SK-N-SH (cell line): Measurements from ENCODE around the gene SRD5A1. TPM values are rescaled to one million over a fixed set of nuclear protein-coding genes. Genes with fewer than 3 reads are reported as not detected.

Experiments used
- CTCF ChIA-PET: fragments of 300-600, 350-600 bp; formaldehyde crosslinking; extraction: SDS; loops from one replicate; lab custom pipeline; 2021; lab: Yijun Ruan, JAX
- POLR2A ChIA-PET: fragments of 350-600 bp; sonication (Branson Sonifier 250); formaldehyde crosslinking; extraction: SDS; loops from one replicate; lab custom pipeline; 2020; ENCODE audit warnings: antibody characterized with exemption, inconsistent platforms; lab: Yijun Ruan, JAX
- DNase-seq: peaks from one replicate; pipeline ENCODE4 v3.0.0; 2012
- H2AFZ ChIP-seq: fragments of 200-600 bp; sonication (generic); 2 replicates; pipeline ENCODE4 v1.8.1; 2016; ENCODE audit warnings: antibody characterized with exemption, mild to moderate bottlenecking, low read depth
- H3F3A ChIP-seq: fragments of 200-600 bp; sonication (generic); replicated peaks from 2 replicates; pipeline ENCODE3; 2016; ENCODE audit warnings: antibody characterized with exemption, mild to moderate bottlenecking; ENCODE audit not compliant: insufficient read depth
- H3K27ac ChIP-seq, 2 experiments: fragments of 200-500 bp in 1 of 2; fragments of 200-600 bp in 1 of 2; sonication (Bioruptor generic) in 1 of 2; sonication (generic), shearing (Covaris generic) in 1 of 2; 2 replicates each; pipeline versions ENCODE4 v1.5.1 to v1.6.1; 2014 to 2016; ENCODE audit warnings: low read depth in 2 of 2, inconsistent platforms in 1 of 2, low read length in 1 of 2, mild to moderate bottlenecking in 1 of 2, mixed read lengths in 1 of 2
- H3K27me3 ChIP-seq: fragments of 200-600 bp; sonication (generic), shearing (Covaris generic); 2 replicates; pipeline ENCODE4 v1.6.1; 2016; ENCODE audit warnings: mixed run types; ENCODE audit not compliant: insufficient read depth
- H3K36me3 ChIP-seq, 2 experiments: fragments of 200-500 bp in 1 of 2; fragments of 200-600 bp in 1 of 2; sonication (Bioruptor generic) in 1 of 2; sonication (generic) in 1 of 2; replicated peaks in 1 of 2; 2 replicates each; pipeline versions ENCODE3 to v1.5.1; 2014 to 2016; ENCODE audit warnings: low read length in 1 of 2, mild to moderate bottlenecking in 1 of 2; ENCODE audit not compliant: insufficient read depth in 2 of 2, control insufficient read depth in 1 of 2
- H3K4me1 ChIP-seq, 2 experiments: fragments of 200-500 bp in 1 of 2; fragments of 200-600 bp in 1 of 2; sonication (Bioruptor generic) in 1 of 2; sonication (generic), shearing (Covaris generic) in 1 of 2; 2 replicates each; pipeline versions ENCODE4 v1.5.1 to v1.6.1; 2014 to 2016; ENCODE audit warnings: low read depth in 1 of 2, low read length in 1 of 2, mixed run types in 1 of 2; ENCODE audit not compliant: insufficient read depth in 2 of 2, control insufficient read depth in 1 of 2
- H3K4me2 ChIP-seq: fragments of 200-600 bp; sonication (generic), shearing (Covaris generic); 2 replicates; pipeline ENCODE4 v1.6.1; 2017; ENCODE audit warnings: mixed run types
- H3K4me3 ChIP-seq, 2 experiments: fragments of 200-500 bp in 1 of 2; fragments of 200-600 bp in 1 of 2; sonication (Bioruptor generic) in 1 of 2; sonication (generic), shearing (Covaris generic) in 1 of 2; 2 replicates each; pipeline versions ENCODE4 v1.5.1 to v1.8.1; 2014 to 2016; ENCODE audit warnings: low read depth in 2 of 2, inconsistent platforms in 1 of 2, low read length in 1 of 2, mild to moderate bottlenecking in 1 of 2, mixed read lengths in 1 of 2, moderate library complexity in 1 of 2
- H3K79me2 ChIP-seq: fragments of 200-600 bp; sonication (generic); 2 replicates; pipeline ENCODE4 v1.8.1; 2017; ENCODE audit warnings: mild to moderate bottlenecking; ENCODE audit not compliant: insufficient read depth
- H3K9ac ChIP-seq: fragments of 200-600 bp; sonication (generic); 2 replicates; pipeline ENCODE4 v1.6.1; 2017; ENCODE audit warnings: mixed run types
- H3K9me2 ChIP-seq: fragments of 200-600 bp; sonication (generic); 2 replicates; pipeline ENCODE4 v1.6.1; 2017; ENCODE audit warnings: mixed run types
- H3K9me3 ChIP-seq: fragments of 200-600 bp; sonication (generic); 2 replicates; pipeline ENCODE4 v1.6.1; 2017; ENCODE audit warnings: mixed run types, mild to moderate bottlenecking, moderate library complexity
- H4K20me1 ChIP-seq: fragments of 200-600 bp; sonication (generic); 2 replicates; pipeline ENCODE4 v1.6.1; 2017; ENCODE audit warnings: mild to moderate bottlenecking, mixed run types; ENCODE audit not compliant: insufficient read depth
- CHD2 ChIP-seq: fragments of 150-350 bp; IDR thresholded peaks from 2 replicates; pipeline ENCODE4 v1.6.1; 2018; ENCODE audit warnings: low read length; ENCODE audit not compliant: partially characterized antibody
- EZH2phosphoT487 ChIP-seq: fragments of 200-600 bp; sonication (generic); IDR thresholded peaks from 2 replicates; pipeline ENCODE4 v1.6.1; 2017; ENCODE audit warnings: low read depth, mixed run types, mild to moderate bottlenecking, antibody characterized with exemption, moderate library complexity, borderline replicate concordance
- FOSL2 ChIP-seq: IDR thresholded peaks from 2 replicates; pipeline ENCODE4 v1.4.0; 2012; ENCODE audit warnings: low read depth, mild to moderate bottlenecking, moderate library complexity, borderline replicate concordance
- FOXJ3 ChIP-seq: sonication (generic); formaldehyde crosslinking; IDR thresholded peaks from 2 replicates; pipeline ENCODE4 v1.5.1; 2020; ENCODE audit warnings: mild to moderate bottlenecking, missing genetic modification reagents
- FOXM1 ChIP-seq: IDR thresholded peaks from 2 replicates; pipeline ENCODE4 v1.4.0; 2012; ENCODE audit warnings: low read depth, mild to moderate bottlenecking
- GABPA ChIP-seq: IDR thresholded peaks from 2 replicates; pipeline ENCODE4 v1.4.0; 2012; ENCODE audit warnings: low read depth, mild to moderate bottlenecking
- IRF3 ChIP-seq: fragments of 150-350 bp; IDR thresholded peaks from 2 replicates; pipeline ENCODE4 v1.6.1; 2016; ENCODE audit warnings: mild to moderate bottlenecking, low read depth, low read length
- MEF2A ChIP-seq: IDR thresholded peaks from 2 replicates; pipeline ENCODE4 v1.4.0; 2012; ENCODE audit warnings: low read depth, borderline replicate concordance
- MXI1 ChIP-seq: IDR thresholded peaks from 2 replicates; pipeline ENCODE4 v1.6.1; 2012; ENCODE audit warnings: mild to moderate bottlenecking, low read depth, low read length, improper control_type of control experiment
- NFIC ChIP-seq: IDR thresholded peaks from 2 replicates; pipeline ENCODE4 v1.4.0; 2012; ENCODE audit warnings: borderline replicate concordance
- POLR2AphosphoS5 ChIP-seq: IDR thresholded peaks from 2 replicates; pipeline ENCODE4 v1.6.1; 2012; ENCODE audit warnings: low read depth, low read length
- SIN3A ChIP-seq: IDR thresholded peaks from 2 replicates; pipeline ENCODE4 v1.6.1; 2012; ENCODE audit warnings: low read depth, mild to moderate bottlenecking, low read length, moderate library complexity, borderline replicate concordance
- SMC3 ChIP-seq: IDR thresholded peaks from 2 replicates; pipeline ENCODE4 v1.6.1; 2012; ENCODE audit warnings: low read depth, low read length, improper control_type of control experiment
- TCF12 ChIP-seq: IDR thresholded peaks from 2 replicates; pipeline ENCODE4 v1.4.0; 2012
- TEAD4 ChIP-seq: IDR thresholded peaks from 2 replicates; pipeline ENCODE4 v1.4.0; 2012; ENCODE audit warnings: mild to moderate bottlenecking, borderline replicate concordance; ENCODE audit not compliant: insufficient read depth
- ZBTB33 ChIP-seq: IDR thresholded peaks from 2 replicates; pipeline ENCODE4 v1.4.0; 2012; ENCODE audit warnings: low read depth, borderline replicate concordance
- WGBS: methylation state at CpG from one replicate; pipeline ENCODE4 v1.1.6; 2017; ENCODE audit warnings: low lambda C conversion rate; 5-methylcytosine and 5-hydroxymethylcytosine counted together
- polyA plus RNA-seq, 3 experiments: library from polyadenylated mRNA; depleted of rRNA; stranded (reverse); fragments of >200 nt; gene quantifications; 2 replicates each; pipeline ENCODE4 v1.2.3, GENCODE V29; 2012
- TF ChIP-seq, protein P1 (sequence below): IDR thresholded peaks from 2 replicates; pipeline ENCODE4; 2012

The SRD5A1 gene
- polyA plus RNA-seq, 1 of the 3 experiments (the other 2 are of a cell fraction): 24.0 TPM

DNA sequence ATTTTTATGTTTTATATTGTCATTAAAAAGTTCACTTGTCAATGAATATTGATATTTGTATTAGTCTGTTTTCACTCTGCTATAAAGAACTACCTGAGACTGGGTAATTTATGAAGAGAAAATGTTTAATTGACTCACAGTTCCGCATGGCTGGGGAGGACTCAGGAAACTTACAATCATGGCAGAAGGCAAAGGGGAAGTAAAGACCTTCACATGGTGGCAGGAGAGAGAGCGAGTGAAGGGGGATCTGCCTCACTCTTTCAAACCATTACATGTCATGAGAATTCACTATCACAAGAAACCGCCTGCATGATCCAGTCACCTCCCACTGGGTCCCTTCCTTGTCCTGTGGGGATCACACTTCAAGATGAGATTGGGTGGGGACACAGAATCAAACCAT is 27.4 kb downstream of the SRD5A1 start (continued):
- no peak for TF ChIP-seq ZBTB33
- TF ChIP-seq, all 33 proteins: peak for 0

DNA sequence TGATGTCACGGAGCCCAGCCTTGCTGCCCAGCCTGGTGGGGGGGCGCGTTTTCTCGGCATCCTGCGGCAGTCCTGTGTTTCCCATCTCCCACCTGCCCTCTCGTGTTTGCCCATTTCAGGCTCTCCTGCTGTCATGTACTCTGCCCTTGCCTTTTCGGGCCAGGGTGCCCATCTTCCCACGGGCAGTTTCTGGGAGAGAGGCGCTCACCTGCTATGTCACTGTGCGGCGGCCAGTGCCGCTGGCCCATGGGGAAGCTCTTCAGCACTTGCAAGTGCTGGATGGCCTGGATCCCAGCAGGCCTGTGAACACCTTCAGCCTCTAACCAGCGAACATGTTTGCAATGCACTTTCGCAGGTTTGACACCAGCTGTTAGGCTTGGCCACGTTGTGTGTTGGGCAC is 33.5 kb downstream of the SRD5A1 start:
- WGBS: 93% methylated on average over 15 of the region's 15 CpGs
- POLR2A ChIA-PET: no interaction called here

DNA sequence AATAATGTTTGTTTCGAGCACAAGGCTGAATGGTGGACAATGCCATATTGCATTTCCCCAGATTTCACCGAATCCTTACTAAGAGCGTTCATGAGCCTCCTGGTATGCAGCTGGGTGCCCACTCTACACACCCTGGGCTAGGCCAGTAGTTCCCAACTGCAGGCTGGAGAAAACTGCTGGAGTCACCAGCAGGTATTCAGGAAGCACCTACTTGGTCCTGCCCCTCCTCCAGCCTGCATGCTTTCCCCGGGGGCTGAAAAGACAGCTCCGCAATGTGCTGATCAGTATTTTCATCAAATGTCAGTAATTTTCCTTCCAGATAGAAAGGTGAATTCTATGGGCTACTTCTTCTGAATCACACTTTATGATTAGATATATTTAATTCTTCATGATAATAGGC is 34.4 kb downstream of the SRD5A1 start:
- ChIA-PET CTCF (interaction anchor here (1.6 kb wide), 1 partner anchor 14 kb away, joined by 3 read pairs; no protein-coding TSS in a partner anchor), POLR2A (no interaction called here)
- Histone ChIP-seq H3K27me3 (no peaks in the 10 kb centered on the region), H3K9me2 (no peaks in the 10 kb centered on the region), H3K4me2 (no peak overlapping the region), H3K79me2 (no peaks in the 10 kb centered on the region), H3K27ac (no peak overlapping the region), H3K4me3 (no peak overlapping the region), H3K36me3 (peaks cover 9 to 24% of the 10 kb centered on the region in 2 experiments), H3K4me1 (no peaks in the 10 kb centered on the region), H3K9ac (no peak overlapping the region), H4K20me1 (no peaks in the 10 kb centered on the region), H3K9me3 (no peaks in the 10 kb centered on the region), H3F3A (no peaks in the 10 kb centered on the region), H2AFZ (no peak overlapping the region)
- 97% methylated on average over 5 of the region's 5 CpGs for WGBS
- DNase-seq: no peak
- TF ChIP-seq EZH2phosphoT487 (no peak), TCF12 (no peak), TEAD4 (no peak), FOXM1 (no peak), MXI1 (no peak), CHD2 (no peak), FOSL2 (no peak), FOXJ3 (no peak), SIN3A (no peak), GABPA (no peak), SMC3 (no peak), MEF2A (no peak), POLR2AphosphoS5 (no peak)
- TF ChIP-seq, protein P1, sequence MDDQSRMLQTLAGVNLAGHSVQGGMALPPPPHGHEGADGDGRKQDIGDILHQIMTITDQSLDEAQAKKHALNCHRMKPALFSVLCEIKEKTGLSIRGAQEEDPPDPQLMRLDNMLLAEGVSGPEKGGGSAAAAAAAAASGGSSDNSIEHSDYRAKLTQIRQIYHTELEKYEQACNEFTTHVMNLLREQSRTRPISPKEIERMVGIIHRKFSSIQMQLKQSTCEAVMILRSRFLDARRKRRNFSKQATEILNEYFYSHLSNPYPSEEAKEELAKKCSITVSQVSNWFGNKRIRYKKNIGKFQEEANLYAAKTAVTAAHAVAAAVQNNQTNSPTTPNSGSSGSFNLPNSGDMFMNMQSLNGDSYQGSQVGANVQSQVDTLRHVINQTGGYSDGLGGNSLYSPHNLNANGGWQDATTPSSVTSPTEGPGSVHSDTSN: no peak

More for the DNA sequence above, 33.5 kb downstream of the SRD5A1 start:
- no peak overlapping the region for H2AFZ ChIP-seq
- CTCF ChIA-PET: no interaction called here
- no peak overlapping the region for H3K4me2 ChIP-seq
- H3K4me3 ChIP-seq: no peak overlapping the region
- no peaks in the 10 kb centered on the region for H4K20me1 ChIP-seq
- TF ChIP-seq NFIC (no peak), SIN3A (no peak), CHD2 (no peak), IRF3 (no peak), FOXM1 (no peak), EZH2phosphoT487 (no peak), FOSL2 (no peak), TCF12 (no peak), SMC3 (no peak)
- TF ChIP-seq, protein P1: no peak
- TF ChIP-seq, all 33 proteins: peak for 0
- Histone ChIP-seq H3K79me2 (no peaks in the 10 kb centered on the region), H3K9ac (no peak overlapping the region), H3K36me3 (peaks cover 12 to 21% of the 10 kb centered on the region in 2 experiments), H3K27me3 (no peaks in the 10 kb centered on the region), H3F3A (no peaks in the 10 kb centered on the region), H3K9me2 (no peaks in the 10 kb centered on the region), H3K9me3 (no peaks in the 10 kb centered on the region), H3K4me1 (no peaks in the 10 kb centered on the region), H3K27ac (no peak overlapping the region)
- no peak for DNase-seq
